H1 (cell line): ENCODE data around the gene FAM170B. TPM values are rescaled to one million over a fixed set of nuclear protein-coding genes. Genes with fewer than 3 reads are reported as not detected.
A peak's percentile ranks its signal among the peaks of the same experiment; 100 is the strongest.

Experiments
- CTCF ChIA-PET: fragments of 300-600 bp; sonication (Branson Sonifier 250); formaldehyde crosslinking; loops from one replicate; lab custom pipeline; 2021; ENCODE audit not compliant: partially characterized antibody; lab: Charles Lee
- POLR2A ChIA-PET: fragments of 300-600 bp; sonication (Branson Sonifier 250); formaldehyde crosslinking; loops from one replicate; lab custom pipeline; 2021; ENCODE audit warnings: inconsistent platforms; ENCODE audit not compliant: partially characterized antibody; lab: Charles Lee
- DNase-seq, 2 experiments: peaks; one replicate each; pipeline versions ENCODE4 v3.0.0 to v3.0.0-alpha.2; 2010 to 2022; ENCODE audit warnings: low spot score in 2 of 2, low read depth in 1 of 2, mixed read lengths in 1 of 2
- FAIRE-seq: peaks from 2 replicates; lab custom pipeline; 2011; peaks lifted over from hg19 to GRCh38; lab: Jason Lieb, UNC
- H2AFZ ChIP-seq: 2 replicates; pipeline ENCODE4 v1.8.1; 2012; ENCODE audit warnings: low read length, inconsistent platforms
- H2AK5ac ChIP-seq: 2 replicates; pipeline ENCODE4 v1.6.1; 2013; ENCODE audit warnings: low read depth, low read length
- H2BK120ac ChIP-seq: replicated peaks from 2 replicates; pipeline ENCODE3; 2013; ENCODE audit warnings: low read depth, low read length, inconsistent platforms
- H2BK12ac ChIP-seq: 2 replicates; pipeline ENCODE4 v1.6.1; 2013; ENCODE audit warnings: low read depth, low read length
- H2BK15ac ChIP-seq: 2 replicates; pipeline ENCODE4 v1.6.1; 2013; ENCODE audit warnings: low read length
- H2BK20ac ChIP-seq: 2 replicates; pipeline ENCODE4 v1.6.1; 2013; ENCODE audit warnings: low read length
- H2BK5ac ChIP-seq: 2 replicates; pipeline ENCODE4 v1.6.1; 2013; ENCODE audit warnings: low read depth, low read length
- H3K14ac ChIP-seq: 2 replicates; pipeline ENCODE4 v1.6.1; 2013; ENCODE audit warnings: inconsistent platforms; ENCODE audit not compliant: insufficient read length
- H3K18ac ChIP-seq: 2 replicates; pipeline ENCODE4 v1.6.1; 2013; ENCODE audit warnings: low read length; ENCODE audit errors: extremely low read depth
- H3K23ac ChIP-seq: 2 replicates; pipeline ENCODE4 v1.6.1; 2013; ENCODE audit warnings: inconsistent platforms; ENCODE audit not compliant: insufficient read length
- H3K23me2 ChIP-seq: 2 replicates; pipeline ENCODE4 v1.6.1; 2013; ENCODE audit warnings: low read depth, low read length
- H3K27ac ChIP-seq: 2 replicates; pipeline ENCODE4 v1.6.1; 2011; ENCODE audit warnings: low read depth, low read length, inconsistent platforms
- H3K27me3 ChIP-seq, 4 experiments: replicated peaks in 1 of 4; 1 replicate in 1 of 4; 2 replicates in 3 of 4; pipeline versions ENCODE4 v1.6.1 to v1.8.1; 2011 to 2013; ENCODE audit warnings: low read length in 3 of 4, mild to moderate bottlenecking in 3 of 4, inconsistent platforms in 2 of 4, mixed read lengths in 2 of 4, moderate library complexity in 1 of 4; ENCODE audit not compliant: control insufficient read depth in 3 of 4, insufficient read depth in 3 of 4; ENCODE audit errors: extremely low read depth in 1 of 4
- H3K36me3 ChIP-seq, 4 experiments: 2 replicates each; pipeline versions ENCODE4 v1.6.1 to v1.8.1; 2011 to 2013; ENCODE audit warnings: mild to moderate bottlenecking in 4 of 4, low read length in 3 of 4, moderate library complexity in 2 of 4, control low read depth in 1 of 4, inconsistent platforms in 1 of 4; ENCODE audit not compliant: insufficient read depth in 4 of 4, control insufficient read depth in 2 of 4
- H3K4ac ChIP-seq: replicated peaks from 2 replicates; pipeline ENCODE3; 2013; ENCODE audit warnings: low read length, low read depth, mixed read lengths, inconsistent platforms; ENCODE audit not compliant: insufficient read length
- H3K4me1 ChIP-seq, 4 experiments: replicated peaks in 1 of 4; 1 replicate in 1 of 4; 2 replicates in 3 of 4; pipeline versions ENCODE4 v1.6.1 to v1.8.1; 2011 to 2013; ENCODE audit warnings: low read length in 3 of 4, inconsistent platforms in 2 of 4, mixed read lengths in 1 of 4; ENCODE audit not compliant: insufficient read depth in 4 of 4, control insufficient read depth in 3 of 4
- H3K4me2 ChIP-seq, 2 experiments: 2 replicates each; pipeline versions ENCODE4 v1.6.1 to v1.8.1; 2011 to 2013; ENCODE audit warnings: low read depth in 2 of 2, low read length in 2 of 2, control low read depth in 1 of 2, inconsistent platforms in 1 of 2, mild to moderate bottlenecking in 1 of 2; ENCODE audit not compliant: insufficient read depth in 1 of 2
- H3K4me3 ChIP-seq, 4 experiments: fragments of 200-600, 300-600 bp in 1 of 4; sonication (generic), shearing (Covaris generic), sonication (Bioruptor Twin) in 1 of 4; 2 replicates each; pipeline versions ENCODE4 v1.5.1 to v1.8.1; 2011 to 2016; ENCODE audit warnings: low read length in 4 of 4, low read depth in 3 of 4, control low read depth in 2 of 4, inconsistent platforms in 2 of 4, mild to moderate bottlenecking in 2 of 4, mixed read lengths in 1 of 4, moderate library complexity in 1 of 4; ENCODE audit not compliant: insufficient read depth in 2 of 4; ENCODE audit errors: extremely low read depth in 1 of 4
- H3K56ac ChIP-seq: replicated peaks from 2 replicates; pipeline ENCODE3; 2013; ENCODE audit warnings: low read depth, mild to moderate bottlenecking, mixed read lengths, low read length, inconsistent platforms; ENCODE audit not compliant: insufficient read length
- H3K79me1 ChIP-seq: 2 replicates; pipeline ENCODE4 v1.6.1; 2013; ENCODE audit warnings: low read depth, low read length, control low read depth
- H3K79me2 ChIP-seq, 2 experiments: 2 replicates each; pipeline versions ENCODE4 v1.6.1 to v1.8.1; 2012 to 2013; ENCODE audit warnings: low read length in 2 of 2, mild to moderate bottlenecking in 2 of 2, inconsistent platforms in 1 of 2; ENCODE audit not compliant: insufficient read depth in 2 of 2, control insufficient read depth in 1 of 2
- H3K9ac ChIP-seq, 4 experiments: replicated peaks in 1 of 4; 1 replicate in 1 of 4; 2 replicates in 3 of 4; pipeline versions ENCODE4 v1.6.1 to v1.8.1; 2011 to 2013; ENCODE audit warnings: low read depth in 3 of 4, low read length in 3 of 4, control low read depth in 2 of 4, mild to moderate bottlenecking in 2 of 4, moderate library complexity in 2 of 4, inconsistent platforms in 1 of 4; ENCODE audit errors: extremely low read depth in 1 of 4
- H3K9me3 ChIP-seq, 2 experiments: 2 replicates each; pipeline versions ENCODE4 v1.6.1 to v1.8.1; 2012 to 2013; ENCODE audit warnings: mild to moderate bottlenecking in 2 of 2, moderate library complexity in 2 of 2, control low read depth in 1 of 2, inconsistent platforms in 1 of 2, low read depth in 1 of 2, low read length in 1 of 2, mixed read lengths in 1 of 2; ENCODE audit not compliant: insufficient read depth in 2 of 2
- H4K20me1 ChIP-seq, 2 experiments: replicated peaks in 1 of 2; 2 replicates each; pipeline versions ENCODE3 to v1.8.1; 2011 to 2013; ENCODE audit warnings: inconsistent platforms in 2 of 2, low read length in 2 of 2, mild to moderate bottlenecking in 1 of 2; ENCODE audit not compliant: insufficient read depth in 2 of 2, control insufficient read depth in 1 of 2
- H4K5ac ChIP-seq: 2 replicates; pipeline ENCODE4 v1.6.1; 2013; ENCODE audit warnings: low read length, low read depth, mixed read lengths, inconsistent platforms; ENCODE audit not compliant: insufficient read length
- H4K8ac ChIP-seq: 2 replicates; pipeline ENCODE4 v1.8.0; 2013; ENCODE audit warnings: mild to moderate bottlenecking, moderate library complexity, low read length, inconsistent platforms; ENCODE audit not compliant: insufficient read depth; ENCODE audit errors: extremely low read depth
- H4K91ac ChIP-seq: replicated peaks from 2 replicates; pipeline ENCODE3; 2013; ENCODE audit warnings: low read length, mixed read lengths, inconsistent platforms; ENCODE audit not compliant: insufficient read length
- MAFK ChIP-seq: IDR thresholded peaks from 2 replicates; pipeline ENCODE4 v1.6.1; 2012; ENCODE audit warnings: low read depth, mild to moderate bottlenecking, improper control_type of control experiment, low read length
- POLR2A ChIP-seq, 2 experiments: IDR thresholded peaks; 1 replicate in 1 of 2; 2 replicates in 1 of 2; pipeline ENCODE4 v1.6.1; 2011; ENCODE audit warnings: low read depth in 2 of 2, low read length in 2 of 2, mild to moderate bottlenecking in 2 of 2; ENCODE audit errors: control extremely low read depth in 1 of 2
- WGBS, 2 experiments: shearing (Covaris generic) in 1 of 2; methylation state at CpG; one replicate each; pipeline versions ENCODE4 v1.1.6 to v1.1.7; 2013 to 2015; ENCODE audit warnings: low lambda C conversion rate in 2 of 2, mixed read lengths in 2 of 2, inconsistent platforms in 1 of 2, low coverage in 1 of 2, missing lambda C conversion rate in 1 of 2; ENCODE audit not compliant: insufficient replicate concordance in 2 of 2, insufficient coverage in 1 of 2, insufficient read length in 1 of 2; ENCODE audit errors: extremely low coverage in 1 of 2, missing lambda C conversion rate in 1 of 2; 5-methylcytosine and 5-hydroxymethylcytosine counted together
- polyA plus RNA-seq, 7 experiments: library from polyadenylated mRNA; depleted of rRNA in 3 of 7; stranded (reverse) in 5 of 7; unstranded in 2 of 7; fragments of >200 nt in 5 of 7; fragments of 200-250 nt in 2 of 7; gene quantifications; 1 replicate in 5 of 7; 2 replicates in 1 of 7; 4 replicates in 1 of 7; pipeline versions ENCODE4 v1.2.1 to v1.2.3, GENCODE V29; 2011 to 2013; ENCODE audit warnings: missing spikeins in 2 of 7, mixed read lengths in 2 of 7
- total RNA-seq: library from RNA; stranded (reverse); fragmentation: NEBNext Ultra II Directional; extraction: Animal tissue kit (Norgen Biotek cat#: 25700); gene quantifications from 2 replicates; pipeline ENCODE4 v1.2.1, GENCODE V29; 2021

The FAM170B gene
- total and polyA plus RNA-seq, 2 of the 8 experiments (the other 6 are each of a cell fraction or from before 2014, with no cell fraction given) = not detected

DNA sequence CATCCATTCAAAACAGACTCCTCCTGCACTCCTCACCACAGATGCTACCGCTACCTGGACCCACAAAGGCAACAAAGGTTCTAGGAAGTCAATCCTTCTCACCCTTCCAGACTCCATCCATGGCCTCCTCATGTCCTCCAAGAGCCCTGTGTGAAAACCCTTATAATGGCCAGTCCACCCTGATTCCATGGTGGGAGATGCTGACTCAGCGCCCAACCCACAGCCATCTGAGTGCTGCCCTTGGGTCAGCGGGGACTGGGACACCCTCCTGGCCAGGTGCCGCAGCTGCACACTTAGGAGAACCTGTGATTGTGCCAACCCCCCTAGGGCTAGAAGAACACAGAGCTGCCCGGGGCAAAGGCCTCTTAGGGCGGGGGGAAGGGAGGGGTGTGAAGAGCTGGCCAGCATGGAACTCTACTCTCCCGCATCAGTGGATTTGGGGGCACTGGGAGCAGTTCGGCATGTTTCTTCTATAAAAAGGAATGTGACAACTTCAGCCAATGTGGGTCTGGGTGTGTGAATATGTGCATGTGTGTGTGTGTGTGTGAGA lies 29.0 kb upstream of the FAM170B start:
- no peak overlapping the region for H3K4me2 ChIP-seq

More for the DNA sequence above, 29.0 kb upstream of the FAM170B start:
- H3K9ac ChIP-seq = no peak overlapping the region
- H4K5ac ChIP-seq = no peak overlapping the region
- 87% methylated on average over 8 of the region's 8 CpGs; no CpG with 5 or more reads in 1 of the 2 experiments for WGBS, 2 experiments
- H2BK5ac ChIP-seq = no peak overlapping the region; the same call in 1 of the 2 replicates
- H3K79me2 ChIP-seq = no peaks in the 10 kb centered on the region
- H4K91ac ChIP-seq = no peak overlapping the region
- no peaks in the 10 kb centered on the region for H3K36me3 ChIP-seq
- H3K14ac ChIP-seq = no peak overlapping the region
- no peak overlapping the region for H3K4me3 ChIP-seq
- H2BK15ac ChIP-seq = no peak overlapping the region
- H3K4ac ChIP-seq = no peak overlapping the region
- H3K27me3 ChIP-seq = no peaks in the 10 kb centered on the region
- no peaks in the 10 kb centered on the region for H3K23me2 ChIP-seq
- no peak overlapping the region for H3K23ac ChIP-seq
- H3K9me3 ChIP-seq = no peaks in the 10 kb centered on the region
- ChIA-PET CTCF (interaction anchor here (0.5 to 5.5 kb wide), 20 partner anchors 8 to 522 kb away, joined by 3 to 49 read pairs (median 6); no protein-coding TSS in a partner anchor), POLR2A (no interaction called here)
- no peak overlapping the region for H4K8ac ChIP-seq
- no peak overlapping the region for H3K56ac ChIP-seq
- no peaks in the 10 kb centered on the region for H3K79me1 ChIP-seq
- H3K18ac ChIP-seq = no peak overlapping the region
- H2AFZ ChIP-seq = no peak overlapping the region
- no peak overlapping the region for H2AK5ac ChIP-seq
- H2BK20ac ChIP-seq = no peak overlapping the region
- no peak overlapping the region for H2BK12ac ChIP-seq
- no peak overlapping the region for H2BK120ac ChIP-seq
- peaks cover 0 to 2% (median under 1%) of the 10 kb centered on the region in 4 experiments; a peak in 3 of 7 replicates for H3K4me1 ChIP-seq
- TF ChIP-seq MAFK (peak; percentile 60; the same call in 1 of the 2 replicates), POLR2A (IDR thresholded peaks at IDR 0.05; ENCODE audit: control extremely low read depth in 1 of 2, low read depth in 2 of 2, low read length in 2 of 2) (no peak)
- H4K20me1 ChIP-seq = no peaks in the 10 kb centered on the region
- no peak for FAIRE-seq
- no peak overlapping the region for H3K27ac ChIP-seq
- no peak for DNase-seq
